ENCODE data around the gene EFTUD2.

DNA sequence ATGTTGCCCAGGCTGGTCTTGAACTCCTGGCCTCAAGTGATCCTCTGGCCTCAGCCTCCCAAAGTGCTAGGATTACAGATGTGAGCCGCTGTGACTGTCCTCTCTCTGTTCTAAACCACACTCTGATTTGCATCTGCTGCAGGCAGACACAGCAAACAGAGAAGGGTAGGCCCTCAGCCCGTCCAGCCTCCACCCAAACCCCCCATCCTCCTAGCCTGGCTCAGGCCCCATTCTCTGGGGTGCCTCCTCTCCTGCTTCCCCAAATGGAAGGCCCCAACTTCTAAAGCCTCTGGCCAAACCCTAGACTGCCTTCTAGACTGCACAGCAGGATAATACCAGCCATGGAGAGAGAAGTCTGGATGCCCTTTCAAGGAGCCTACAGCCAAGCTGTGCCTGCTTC lies 20.2 kb upstream of the EFTUD2 start:
- no peak for TF ChIP-seq EZH2 (IDR thresholded peaks at IDR 0.05; ENCODE audit: insufficient read depth, poor library complexity, severe bottlenecking)
- TF ChIP-seq EZH2phosphoT487 (IDR thresholded peaks at IDR 0.05; ENCODE audit: insufficient read depth, low read depth), result no peak

Data from GM23248 (cell line).